AG09319 (cell line): ENCODE results near the gene RIPK3.

Experiments
- DNase-seq: peaks from one replicate; pipeline ENCODE4 v3.0.0-alpha.2; 2010; ENCODE audit warnings: low read depth; ENCODE audit errors: extremely low read depth
- TF ChIP-seq, protein P1 (sequence below): IDR thresholded peaks from 2 replicates; pipeline ENCODE4 v1.5.1; 2011; ENCODE audit warnings: low read depth, mild to moderate bottlenecking, inconsistent platforms, low read length, moderate library complexity

RIPK3 gene

DNA sequence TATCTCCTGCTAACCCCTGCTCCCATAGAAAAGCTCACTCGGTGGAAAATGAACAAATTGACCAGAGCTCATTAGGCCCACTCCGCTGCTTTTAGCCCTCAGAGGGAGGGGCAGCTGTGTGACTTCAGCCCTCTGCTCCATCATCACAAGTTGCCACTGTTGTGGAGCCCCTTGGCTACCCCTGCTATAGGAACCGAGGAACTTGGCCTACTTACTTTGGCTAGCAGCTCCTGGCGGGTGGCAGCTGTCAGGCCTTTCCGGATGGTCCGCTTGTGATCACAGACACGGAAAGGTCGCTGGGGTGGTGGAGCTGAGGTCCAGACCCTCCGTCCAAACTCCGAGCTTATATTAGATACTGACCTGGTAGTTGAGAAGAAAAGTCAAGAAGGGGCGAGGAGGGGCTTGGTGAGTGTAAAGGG, 32.6 kb downstream of the RIPK3 start:
- TF ChIP-seq, protein P1, sequence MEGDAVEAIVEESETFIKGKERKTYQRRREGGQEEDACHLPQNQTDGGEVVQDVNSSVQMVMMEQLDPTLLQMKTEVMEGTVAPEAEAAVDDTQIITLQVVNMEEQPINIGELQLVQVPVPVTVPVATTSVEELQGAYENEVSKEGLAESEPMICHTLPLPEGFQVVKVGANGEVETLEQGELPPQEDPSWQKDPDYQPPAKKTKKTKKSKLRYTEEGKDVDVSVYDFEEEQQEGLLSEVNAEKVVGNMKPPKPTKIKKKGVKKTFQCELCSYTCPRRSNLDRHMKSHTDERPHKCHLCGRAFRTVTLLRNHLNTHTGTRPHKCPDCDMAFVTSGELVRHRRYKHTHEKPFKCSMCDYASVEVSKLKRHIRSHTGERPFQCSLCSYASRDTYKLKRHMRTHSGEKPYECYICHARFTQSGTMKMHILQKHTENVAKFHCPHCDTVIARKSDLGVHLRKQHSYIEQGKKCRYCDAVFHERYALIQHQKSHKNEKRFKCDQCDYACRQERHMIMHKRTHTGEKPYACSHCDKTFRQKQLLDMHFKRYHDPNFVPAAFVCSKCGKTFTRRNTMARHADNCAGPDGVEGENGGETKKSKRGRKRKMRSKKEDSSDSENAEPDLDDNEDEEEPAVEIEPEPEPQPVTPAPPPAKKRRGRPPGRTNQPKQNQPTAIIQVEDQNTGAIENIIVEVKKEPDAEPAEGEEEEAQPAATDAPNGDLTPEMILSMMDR: no peak
- no peak for DNase-seq

DNA sequence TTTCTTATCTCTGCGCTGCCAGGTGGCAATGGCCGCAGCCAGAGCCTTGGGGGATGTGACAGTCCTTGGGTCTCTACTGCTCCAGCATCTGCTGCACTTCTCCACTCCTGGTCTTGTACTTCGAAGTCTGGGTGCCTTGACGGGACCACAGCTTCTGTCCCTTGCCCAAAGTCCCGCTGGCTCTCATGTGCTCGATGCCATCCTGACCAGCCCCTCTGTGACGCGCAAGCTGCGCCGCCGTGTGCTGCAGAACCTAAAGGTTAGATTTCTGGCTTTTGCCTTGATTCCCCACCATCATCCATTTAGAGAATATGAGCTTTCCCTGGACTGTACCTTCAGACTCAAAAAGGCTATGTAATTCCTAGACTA, 35.8 kb downstream of the RIPK3 start:
- no peak for DNase-seq
- TF ChIP-seq, protein P1: no peak

DNA sequence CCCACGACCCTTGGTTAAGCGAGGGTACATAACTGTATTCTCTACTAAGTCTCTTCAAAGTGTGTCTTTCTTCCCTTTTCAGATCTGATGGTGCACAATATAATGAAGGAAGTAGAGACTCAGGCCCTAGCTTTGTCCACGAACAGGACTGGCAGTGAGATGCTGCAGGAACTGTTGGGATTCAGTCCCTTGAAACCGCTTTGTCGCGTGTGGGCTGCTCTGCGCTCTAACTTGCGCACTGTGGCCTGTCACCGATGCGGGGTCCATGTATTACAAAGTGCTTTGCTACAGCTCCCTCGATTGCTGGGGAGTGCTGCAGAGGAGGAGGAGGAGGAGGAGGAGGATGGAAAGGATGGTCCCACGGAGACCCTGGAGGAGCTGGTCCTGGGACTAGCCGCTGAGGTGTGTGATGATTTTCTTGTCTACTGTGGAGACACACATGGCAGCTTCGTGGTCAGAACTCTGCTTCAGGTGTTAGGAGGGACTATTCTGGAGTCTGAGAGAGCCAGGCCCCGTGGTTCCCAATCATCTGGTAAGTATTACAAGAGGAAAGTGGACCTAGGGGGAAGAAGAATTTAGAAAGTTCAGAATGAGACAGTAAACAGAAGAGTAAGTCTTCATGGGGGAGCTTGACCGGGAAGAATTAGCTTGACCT, 39.3 kb downstream of the RIPK3 start:
- DNase-seq: no peak
- TF ChIP-seq, protein P1: no peak

DNA sequence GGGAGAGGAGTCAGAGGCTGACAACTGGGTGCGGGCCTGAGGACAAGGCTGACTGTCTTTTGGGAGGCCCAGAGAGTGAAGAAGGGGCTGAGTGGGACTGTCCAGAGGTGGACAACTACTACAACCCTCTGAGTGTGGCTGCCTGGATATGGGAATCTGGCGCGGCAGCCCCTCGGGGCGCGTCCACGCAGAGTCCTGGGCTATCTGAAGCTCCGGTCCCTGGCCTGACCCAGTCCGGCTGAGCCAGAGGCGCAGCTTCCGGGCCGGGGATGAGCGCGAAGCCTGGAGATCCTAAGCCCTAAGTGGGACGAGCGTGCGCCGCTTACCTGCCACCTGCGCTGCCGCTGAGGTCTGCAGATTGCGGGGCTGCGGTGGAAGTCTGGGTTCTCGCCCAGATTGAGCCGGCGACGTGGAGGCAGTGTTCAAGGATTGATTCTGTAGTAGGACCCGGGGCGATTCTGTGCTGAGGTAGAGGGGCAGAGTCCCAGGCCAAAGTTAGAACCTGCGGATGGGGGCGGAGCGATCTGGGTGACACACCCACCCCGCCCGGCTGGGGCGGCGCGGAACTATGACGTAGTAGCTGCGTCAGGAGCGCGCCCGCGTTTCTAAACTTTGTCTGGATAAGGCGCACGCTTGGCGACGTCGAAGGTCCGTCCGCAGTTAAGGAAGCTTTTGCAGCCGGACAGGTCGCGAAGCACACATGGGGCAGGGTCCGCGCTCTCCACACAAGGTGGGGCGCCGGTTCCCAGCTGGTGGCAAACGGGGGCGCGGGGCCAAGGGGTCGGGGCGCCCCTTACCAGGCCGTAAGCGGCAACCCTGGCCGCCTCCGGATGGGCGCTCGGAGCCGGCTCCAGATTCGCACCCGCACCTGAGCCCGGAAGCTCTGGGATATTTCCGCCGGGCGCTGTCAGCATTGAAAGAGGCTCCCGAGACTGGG, 40.3 kb downstream of the RIPK3 start, which contains the start of the genes DHRS1 and NOP9:
Gene DHRS1, minus strand, starts transcription at position 526 of the 937 bp plus-strand sequence. CDS start 674 bp downstream, outside the sequence.
Gene NOP9, plus strand, starts transcription at position 596 of the 937 bp plus-strand sequence. Its CDS starts 105 bp downstream, at position 701.
- TF ChIP-seq, protein P1: no peak

DNA sequence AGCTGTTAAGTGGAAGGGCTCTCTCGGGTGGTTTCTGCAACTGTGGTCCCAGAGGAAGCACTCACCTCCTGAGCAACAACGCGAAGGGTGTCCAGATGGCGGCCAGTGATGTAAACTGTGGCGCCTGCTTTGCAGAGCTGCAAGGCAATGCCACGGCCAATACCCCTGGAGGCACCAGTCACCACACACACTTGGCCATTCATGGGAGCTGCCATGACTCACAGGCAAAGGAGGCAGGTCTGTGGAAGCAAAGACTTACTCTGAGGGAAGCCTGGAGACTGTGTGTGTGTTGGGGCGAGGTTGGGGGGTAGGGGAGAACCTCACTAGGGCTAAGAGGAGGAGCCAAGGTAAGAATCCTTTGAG, 40.9 kb downstream of the RIPK3 start:
- DNase-seq: no peak
- TF ChIP-seq, protein P1: no peak

More for the DNA sequence above, 40.3 kb downstream of the RIPK3 start, which contains the start of the genes DHRS1 and NOP9:
- peak; percentile 44 for DNase-seq

DNA sequence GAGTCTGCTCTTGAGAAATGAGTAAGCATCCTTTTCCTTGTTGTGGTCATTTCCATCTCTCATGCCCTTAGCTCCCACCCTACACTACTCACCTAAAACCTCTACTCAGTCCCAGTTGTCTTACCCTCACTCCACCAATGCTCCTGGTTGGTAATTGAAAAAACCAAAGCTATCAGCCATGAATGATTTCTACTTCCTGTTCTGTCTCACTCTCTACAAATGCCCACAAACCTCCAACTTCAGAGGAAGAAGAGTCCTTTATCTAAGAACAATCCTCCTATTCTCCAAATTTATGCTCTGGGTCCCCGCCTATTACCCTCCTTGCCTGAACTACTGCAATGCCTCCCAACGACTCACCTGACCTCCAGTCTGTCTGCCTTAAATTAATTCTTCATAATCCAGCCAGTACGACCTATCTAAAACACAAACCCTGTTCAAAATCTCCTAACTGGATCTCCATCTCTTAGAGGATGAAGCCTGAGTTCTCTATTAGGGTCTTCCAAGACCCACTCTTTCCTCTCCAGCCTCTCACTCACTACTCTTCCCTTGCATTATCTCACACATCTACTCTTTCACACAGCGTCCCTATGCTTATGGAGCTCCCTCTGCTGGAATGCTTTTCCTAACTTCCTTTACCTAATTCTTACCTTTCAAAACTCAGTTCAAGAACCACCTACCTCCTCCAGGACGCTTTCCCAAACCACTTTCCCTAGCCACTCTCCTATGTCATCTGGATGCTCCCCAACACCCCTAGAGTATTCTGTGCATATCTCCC, 42.4 kb downstream of the RIPK3 start:
- TF ChIP-seq, protein P1: peak; percentile 30
- no peak for DNase-seq
